Endothelial cell (in vitro differentiated cells): ENCODE data around the gene SH3D19. TPM values are rescaled to one million over a fixed set of nuclear protein-coding genes. Genes with fewer than 3 reads are reported as not detected.

Experiments used
- DNase-seq: peaks from one replicate; pipeline ENCODE4 v3.0.0; 2021; ENCODE audit warnings: low spot score
- H3K27ac Mint-ChIP-seq: one replicate; pipeline ENCODE4 v1.8.0; 2021; ENCODE audit warnings: mixed read lengths, inconsistent platforms; ENCODE audit not compliant: unreplicated experiment
- H3K27me3 Mint-ChIP-seq: one replicate; pipeline ENCODE4 v1.8.0; 2021; ENCODE audit warnings: mild to moderate bottlenecking, moderate library complexity, mixed read lengths, inconsistent platforms; ENCODE audit not compliant: unreplicated experiment
- H3K36me3 Mint-ChIP-seq: one replicate; pipeline ENCODE4 v1.8.0; 2021; ENCODE audit warnings: mild to moderate bottlenecking, low read depth, mixed read lengths, inconsistent platforms; ENCODE audit not compliant: unreplicated experiment
- H3K4me1 Mint-ChIP-seq: one replicate; pipeline ENCODE4 v1.8.0; 2021; ENCODE audit warnings: mild to moderate bottlenecking, mixed read lengths, inconsistent platforms; ENCODE audit not compliant: unreplicated experiment
- H3K4me3 Mint-ChIP-seq: one replicate; pipeline ENCODE4 v1.8.0; 2021; ENCODE audit warnings: mild to moderate bottlenecking, mixed read lengths, inconsistent platforms; ENCODE audit not compliant: unreplicated experiment
- H3K9me3 Mint-ChIP-seq: one replicate; pipeline ENCODE4 v1.8.0; 2021; ENCODE audit warnings: mixed read lengths, inconsistent platforms; ENCODE audit not compliant: unreplicated experiment
- CTCF ChIP-seq: fragments of 200-600 bp; sonication (generic); IDR thresholded peaks from one replicate; pipeline ENCODE4 v1.5.0; 2021; ENCODE audit warnings: antibody characterized with exemption; ENCODE audit not compliant: unreplicated experiment
- long read RNA-seq: library from polyadenylated mRNA; unstranded; transcript quantifications from one replicate; pipeline ENCODE4 v2.0.0, GENCODE V29; 2020; ENCODE audit not compliant: unreplicated experiment
- total RNA-seq: library from RNA; stranded (reverse); fragmentation: NEBNext Ultra II Directional; extraction: Animal tissue kit (Norgen Biotek cat#: 25700); gene quantifications from one replicate; pipeline ENCODE4 v1.2.1, GENCODE V29; 2021; ENCODE audit not compliant: unreplicated experiment

Gene SH3D19
- total RNA-seq, result 89.5 TPM
- long read RNA-seq, partial matches to known transcripts, result 4 of 9 reads
- long read RNA-seq, other reads (novel, unspliced or antisense), result 5 of 9 reads

GRCh38 chr4:151325111-151325948 lies at the start of gene SH3D19:
SH3D19 (minus strand) TSS chr4:151325605; CDS start chr4:151325352, 253 bp downstream.
- Mint-ChIP-seq H3K36me3 (peaks cover 11% of the 10 kb centered on the region), H3K4me3 (peak within 1 kb of the TSS; percentile 98), H3K4me1 (peaks cover 39% of the 10 kb centered on the region), H3K27ac (peak within 1 kb of the TSS; percentile 95), H3K9me3 (no peaks in the 10 kb centered on the region), H3K27me3 (peaks cover 8% of the 10 kb centered on the region)
- peak; percentile 82 for DNase-seq
- no peak for TF ChIP-seq CTCF

DNA sequence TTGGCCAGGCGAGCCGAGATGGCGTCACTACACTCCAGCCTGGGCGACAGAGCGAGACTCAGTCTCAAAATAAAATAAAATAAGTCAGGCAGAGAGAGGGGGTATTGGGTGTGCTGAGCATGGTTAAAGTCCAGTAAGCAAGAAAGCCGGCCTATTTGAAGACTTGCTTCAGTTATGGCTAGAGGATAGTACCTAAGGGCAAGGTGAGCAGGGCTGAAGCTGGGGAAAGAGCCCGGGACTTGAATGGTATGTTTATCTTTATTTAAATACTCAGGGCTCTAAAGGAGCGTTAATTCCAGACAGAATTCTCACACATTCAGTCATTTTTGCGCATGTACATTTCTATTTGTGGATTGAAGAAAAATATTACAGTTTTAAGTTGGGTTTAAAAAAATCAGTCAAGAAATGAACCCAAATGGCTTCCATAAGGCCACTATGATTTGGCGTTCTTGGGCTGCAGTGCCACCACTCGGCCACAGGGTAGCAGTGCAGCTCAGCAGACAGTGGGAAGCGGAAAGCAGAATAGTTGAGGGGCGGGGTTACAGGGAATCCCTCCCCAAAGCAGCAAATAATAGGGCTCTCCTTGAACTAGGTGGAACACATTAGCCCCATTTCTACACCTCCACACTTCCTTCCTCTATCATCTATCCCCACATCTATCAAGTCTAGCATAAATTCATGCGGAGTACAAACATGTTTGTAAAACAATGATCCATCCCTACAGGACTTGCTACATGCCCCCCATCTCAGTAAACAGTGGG lies 37.2 kb upstream of the SH3D19 start:
- no peak overlapping the region for H3K27ac Mint-ChIP-seq
- DNase-seq, result peak; percentile 88
- TF ChIP-seq CTCF, result peak; percentile 93
- H3K4me3 Mint-ChIP-seq, result no peak overlapping the region
- H3K36me3 Mint-ChIP-seq, result no peaks in the 10 kb centered on the region
- H3K4me1 Mint-ChIP-seq, result peaks cover 4% of the 10 kb centered on the region
- peaks cover 3% of the 10 kb centered on the region for H3K27me3 Mint-ChIP-seq
- no peaks in the 10 kb centered on the region for H3K9me3 Mint-ChIP-seq

DNA sequence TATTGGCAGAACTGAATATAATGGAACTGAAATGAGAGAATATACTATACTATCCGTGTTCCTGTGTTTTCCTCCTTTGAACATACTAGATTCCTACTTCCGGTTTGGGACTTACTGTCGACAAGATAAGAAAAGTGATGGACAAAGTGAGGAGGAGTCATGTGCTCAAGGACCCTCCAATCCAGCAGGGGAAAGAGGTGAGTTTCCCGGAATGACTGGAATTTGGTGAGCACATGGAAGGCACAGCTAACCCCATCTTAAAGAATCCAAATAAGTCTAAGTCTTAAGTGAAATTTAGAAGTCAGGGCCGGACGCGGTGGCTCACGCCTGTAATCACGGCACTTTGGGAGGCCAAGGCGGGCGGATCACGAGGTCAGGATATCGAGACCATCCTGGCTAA lies 36.6 kb upstream of the SH3D19 start:
- Mint-ChIP-seq H3K27ac (no peak overlapping the region), H3K4me1 (peaks cover 4% of the 10 kb centered on the region), H3K9me3 (no peaks in the 10 kb centered on the region), H3K27me3 (peaks cover 2% of the 10 kb centered on the region), H3K36me3 (no peaks in the 10 kb centered on the region), H3K4me3 (no peak overlapping the region)
- DNase-seq, result no peak
- no peak for TF ChIP-seq CTCF

DNA sequence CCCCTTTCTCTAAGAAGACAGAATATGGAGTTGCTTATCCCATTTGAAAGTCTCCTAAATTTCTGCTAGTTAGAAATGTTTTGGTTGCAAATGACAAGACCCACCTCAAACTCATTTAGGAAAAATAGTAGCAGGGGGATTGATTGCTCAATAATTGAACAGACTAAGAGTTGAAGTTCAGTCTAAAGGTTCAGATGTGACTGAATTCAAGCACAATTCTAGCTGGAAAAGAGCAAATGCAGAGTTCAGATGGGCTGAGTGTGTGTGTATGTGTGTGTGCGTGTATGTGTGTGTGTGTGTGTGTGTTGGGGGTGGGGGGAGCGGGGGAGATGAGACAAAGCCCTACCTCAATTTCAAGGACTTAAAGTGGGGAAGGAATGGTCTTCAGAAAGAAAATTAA lies 35.7 kb upstream of the SH3D19 start:
- Mint-ChIP-seq H3K27ac (no peak overlapping the region), H3K36me3 (no peaks in the 10 kb centered on the region), H3K9me3 (no peaks in the 10 kb centered on the region), H3K4me1 (peaks cover 4% of the 10 kb centered on the region), H3K4me3 (no peak overlapping the region), H3K27me3 (peaks cover 2% of the 10 kb centered on the region)
- DNase-seq, result no peak
- no peak for TF ChIP-seq CTCF
